Epithelial cell of proximal tubule (primary cell): ENCODE measurements around the gene LYRM4. TPM values are rescaled to one million over a fixed set of nuclear protein-coding genes. Genes with fewer than 3 reads are reported as not detected.

Source experiments
- DNase-seq: peaks from one replicate; pipeline ENCODE4 v3.0.0-alpha.2; 2011; ENCODE audit warnings: low read depth
- H3K4me3 ChIP-seq: 2 replicates; pipeline ENCODE4 v1.5.1; 2011; ENCODE audit warnings: low read depth, mild to moderate bottlenecking, low read length
- CTCF ChIP-seq: conservative IDR thresholded peaks from 2 replicates; pipeline ENCODE4 v1.5.1; 2012; ENCODE audit warnings: low read depth, mild to moderate bottlenecking, low read length
- total RNA-seq: library from RNA; depleted of rRNA; stranded (reverse); fragments of >200 nt; gene quantifications from 2 replicates; pipeline ENCODE4 v1.2.3, GENCODE V29; 2015

LYRM4 gene
- total RNA-seq, 1 donor from 2014 or later, result 17.8 TPM

GRCh38 chr6:5155906-5156305 lies 104.8 kb downstream of the LYRM4 start:
- H3K4me3 ChIP-seq, result no peak overlapping the region
- TF ChIP-seq CTCF, result no peak
- DNase-seq, result no peak

GRCh38 chr6:5153186-5153585 lies 107.6 kb downstream of the LYRM4 start:
- DNase-seq, result no peak
- H3K4me3 ChIP-seq, result no peak overlapping the region
- no peak for TF ChIP-seq CTCF

GRCh38 chr6:5152460-5152859 lies 108.3 kb downstream of the LYRM4 start:
- TF ChIP-seq CTCF, result no peak
- DNase-seq, result no peak
- no peak overlapping the region for H3K4me3 ChIP-seq

- no peak for TF ChIP-seq CTCF
- H3K4me3 ChIP-seq, result no peak overlapping the region
- DNase-seq, result no peak
These were observed 108.8 kb downstream of the LYRM4 start for GRCh38 chr6:5151955-5152401.

- no peak overlapping the region for H3K4me3 ChIP-seq
- no peak for TF ChIP-seq CTCF
- DNase-seq, result no peak
These were observed 109.3 kb downstream of the LYRM4 start for GRCh38 chr6:5151360-5151954.

- TF ChIP-seq CTCF, result no peak
- DNase-seq, result no peak
- H3K4me3 ChIP-seq, result no peak overlapping the region
These were observed 110.1 kb downstream of the LYRM4 start for GRCh38 chr6:5150551-5151075.

GRCh38 chr6:5149891-5150290 lies 110.9 kb downstream of the LYRM4 start:
- DNase-seq, result no peak
- TF ChIP-seq CTCF, result no peak

More at GRCh38 chr6:5149891-5150290, 110.9 kb downstream of the LYRM4 start:
- H3K4me3 ChIP-seq, result no peak overlapping the region
